IPS-18a (cell line): Measurements from ENCODE around the gene ANTXRL.
"Not testable (repeated sequence)": the region's sequence is repeated elsewhere in the genome, so short reads cannot be mapped to it uniquely, and the experiment has no call there.

ENCODE experiments used
- H3K27ac ChIP-seq: one replicate; pipeline ENCODE4 v1.5.1; 2013; ENCODE audit warnings: low read length
- H3K27me3 ChIP-seq: one replicate; pipeline ENCODE4 v1.6.1; 2013; ENCODE audit warnings: mild to moderate bottlenecking, low read length; ENCODE audit not compliant: control insufficient read depth, insufficient read depth
- H3K36me3 ChIP-seq: one replicate; pipeline ENCODE4 v1.6.1; 2013; ENCODE audit warnings: low read depth, low read length; ENCODE audit not compliant: control insufficient read depth
- H3K4me1 ChIP-seq: one replicate; pipeline ENCODE4 v1.6.1; 2013; ENCODE audit warnings: low read depth, low read length; ENCODE audit not compliant: control insufficient read depth
- H3K4me3 ChIP-seq: one replicate; pipeline ENCODE4 v1.5.1; 2013; ENCODE audit warnings: low read length
- H3K9ac ChIP-seq: one replicate; pipeline ENCODE4 v1.6.1; 2013; ENCODE audit warnings: mild to moderate bottlenecking, low read length, moderate library complexity
- H3K9me3 ChIP-seq: one replicate; pipeline ENCODE4 v1.6.1; 2013; ENCODE audit warnings: low read depth, low read length; ENCODE audit not compliant: control insufficient read depth

ANTXRL gene

GRCh38 chr10:46375406-46375805 is 88.6 kb downstream of the ANTXRL start, which contains the start of gene ANXA8L1:
Gene ANXA8L1 (plus strand): TSS chr10:46375776. CDS start chr10:46375852, 76 bp downstream.
- H3K4me3 ChIP-seq, H3K27me3 ChIP-seq, H3K9ac ChIP-seq, H3K4me1 ChIP-seq, H3K36me3 ChIP-seq, H3K27ac ChIP-seq, H3K9me3 ChIP-seq: not testable (repeated sequence)

GRCh38 chr10:46377022-46377421 is 90.2 kb downstream of the ANTXRL start:
- H3K27ac ChIP-seq, H3K9ac ChIP-seq, H3K36me3 ChIP-seq, H3K4me3 ChIP-seq, H3K27me3 ChIP-seq, H3K4me1 ChIP-seq, H3K9me3 ChIP-seq: not testable (repeated sequence)

GRCh38 chr10:46377651-46378050 is 90.9 kb downstream of the ANTXRL start:
- H3K27ac ChIP-seq, result not testable (repeated sequence)

GRCh38 chr10:46378108-46378507 is 91.3 kb downstream of the ANTXRL start:
- not testable (repeated sequence) for H3K4me1 ChIP-seq, H3K27ac ChIP-seq, H3K27me3 ChIP-seq

More at GRCh38 chr10:46377651-46378050, 90.9 kb downstream of the ANTXRL start:
- H3K9me3 ChIP-seq, H3K27me3 ChIP-seq, H3K9ac ChIP-seq, H3K4me3 ChIP-seq, H3K4me1 ChIP-seq, H3K36me3 ChIP-seq: not testable (repeated sequence)

GRCh38 chr10:46379233-46379848 is 92.5 kb downstream of the ANTXRL start:
- not testable (repeated sequence) for H3K36me3 ChIP-seq, H3K9me3 ChIP-seq, H3K27ac ChIP-seq, H3K4me1 ChIP-seq, H3K27me3 ChIP-seq, H3K9ac ChIP-seq, H3K4me3 ChIP-seq

More at GRCh38 chr10:46378108-46378507, 91.3 kb downstream of the ANTXRL start:
- not testable (repeated sequence) for H3K36me3 ChIP-seq, H3K9me3 ChIP-seq, H3K4me3 ChIP-seq, H3K9ac ChIP-seq
